HepG2 (cell line): ENCODE data around the gene NDOR1.

ENCODE experiments used
- EP300 ChIP-seq, 3 experiments: sonication (generic) in 1 of 3; formaldehyde crosslinking in 1 of 3; IDR thresholded peaks; 2 replicates each; pipeline versions ENCODE4 v1.5.1 to v1.6.1; 2011 to 2020; ENCODE audit warnings: low read depth in 2 of 3, low read length in 2 of 3, borderline replicate concordance in 1 of 3, improper control_type of control experiment in 1 of 3, mild to moderate bottlenecking in 1 of 3, missing genetic modification reagents in 1 of 3, moderate library complexity in 1 of 3
- HCFC1 ChIP-seq: fragments of 150-350 bp; IDR thresholded peaks from 2 replicates; pipeline ENCODE4 v1.6.1; 2014; ENCODE audit warnings: low read depth, low read length
- HDAC2 ChIP-seq: sonication (generic); formaldehyde crosslinking; IDR thresholded peaks from 2 replicates; pipeline ENCODE4 v1.4.0; 2020; ENCODE audit warnings: missing genetic modification reagents
- ISX ChIP-seq: sonication (generic); formaldehyde crosslinking; conservative IDR thresholded peaks from 2 replicates; pipeline ENCODE4 v1.5.0; 2020; ENCODE audit warnings: missing genetic modification reagents
- MYC ChIP-seq: sonication (generic); formaldehyde crosslinking; IDR thresholded peaks from 2 replicates; pipeline ENCODE4 v1.9.0; 2021; ENCODE audit warnings: missing genetic modification reagents, borderline replicate concordance
- NCOA1 ChIP-seq: sonication (generic); formaldehyde crosslinking; IDR thresholded peaks from 2 replicates; pipeline ENCODE4 v1.9.0; 2021; ENCODE audit warnings: missing genetic modification reagents
- TF ChIP-seq, protein P1 (sequence below): sonication (generic); formaldehyde crosslinking; IDR thresholded peaks from 2 replicates; pipeline ENCODE4 v1.5.0; 2020; ENCODE audit warnings: mild to moderate bottlenecking, missing genetic modification reagents, moderate library complexity
- TF ChIP-seq, protein P2 (sequence below): sonication (generic); formaldehyde crosslinking; IDR thresholded peaks from 2 replicates; pipeline ENCODE4 v1.4.0; 2020; ENCODE audit warnings: missing genetic modification reagents
- TF ChIP-seq, protein P3 (sequence below): IDR thresholded peaks from 2 replicates; pipeline ENCODE4 v1.6.1; 2016; ENCODE audit warnings: missing compliant biosample characterization, missing genetic modification reagents, borderline replicate concordance
- TF ChIP-seq, protein P4 (sequence below): sonication (generic); formaldehyde crosslinking; IDR thresholded peaks from 2 replicates; pipeline ENCODE4 v1.8.1; 2023; ENCODE audit warnings: mild to moderate bottlenecking, missing genetic modification reagents

DNA sequence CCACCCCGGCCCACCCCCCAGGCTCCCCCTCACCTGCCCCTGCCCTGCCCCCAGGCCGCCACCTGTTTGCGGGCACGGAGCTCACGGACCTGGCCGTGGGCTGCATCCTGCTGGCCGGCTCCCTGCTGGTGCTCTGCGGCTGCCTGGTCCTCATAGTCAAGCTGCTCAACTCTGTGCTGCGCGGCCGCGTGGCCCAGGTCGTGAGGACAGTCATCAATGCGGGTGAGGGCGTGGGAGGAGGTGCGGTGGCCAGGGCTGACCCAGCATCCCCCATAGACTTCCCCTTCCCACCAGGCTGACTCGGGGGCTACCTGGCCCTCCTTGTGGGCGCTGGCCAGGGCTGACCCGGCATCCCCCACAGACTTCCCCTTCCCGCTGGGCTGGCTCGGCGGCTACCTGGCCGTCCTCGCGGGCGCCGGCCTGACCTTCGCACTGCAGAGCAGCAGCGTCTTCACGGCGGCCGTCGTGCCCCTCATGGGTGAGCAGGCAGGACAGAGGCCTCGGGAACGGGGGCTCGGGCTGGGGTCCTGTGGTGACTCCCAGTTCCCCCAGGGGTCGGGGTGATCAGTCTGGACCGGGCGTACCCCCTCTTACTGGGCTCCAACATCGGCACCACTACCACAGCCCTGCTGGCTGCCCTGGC, 28.7 kb downstream of the NDOR1 start:
- no peak for TF ChIP-seq EP300 (IDR thresholded peaks at IDR 0.05; ENCODE audit: low read depth in 2 of 2, low read length in 2 of 2)
- TF ChIP-seq EP300 (CRISPR knock-in tag; IDR thresholded peaks at IDR 0.05; ENCODE audit: borderline replicate concordance): no peak
- TF ChIP-seq, protein P1, sequence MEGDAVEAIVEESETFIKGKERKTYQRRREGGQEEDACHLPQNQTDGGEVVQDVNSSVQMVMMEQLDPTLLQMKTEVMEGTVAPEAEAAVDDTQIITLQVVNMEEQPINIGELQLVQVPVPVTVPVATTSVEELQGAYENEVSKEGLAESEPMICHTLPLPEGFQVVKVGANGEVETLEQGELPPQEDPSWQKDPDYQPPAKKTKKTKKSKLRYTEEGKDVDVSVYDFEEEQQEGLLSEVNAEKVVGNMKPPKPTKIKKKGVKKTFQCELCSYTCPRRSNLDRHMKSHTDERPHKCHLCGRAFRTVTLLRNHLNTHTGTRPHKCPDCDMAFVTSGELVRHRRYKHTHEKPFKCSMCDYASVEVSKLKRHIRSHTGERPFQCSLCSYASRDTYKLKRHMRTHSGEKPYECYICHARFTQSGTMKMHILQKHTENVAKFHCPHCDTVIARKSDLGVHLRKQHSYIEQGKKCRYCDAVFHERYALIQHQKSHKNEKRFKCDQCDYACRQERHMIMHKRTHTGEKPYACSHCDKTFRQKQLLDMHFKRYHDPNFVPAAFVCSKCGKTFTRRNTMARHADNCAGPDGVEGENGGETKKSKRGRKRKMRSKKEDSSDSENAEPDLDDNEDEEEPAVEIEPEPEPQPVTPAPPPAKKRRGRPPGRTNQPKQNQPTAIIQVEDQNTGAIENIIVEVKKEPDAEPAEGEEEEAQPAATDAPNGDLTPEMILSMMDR (CRISPR knock-in tag): no peak
- TF ChIP-seq ISX (CRISPR knock-in tag): no peak
- TF ChIP-seq, protein P2, sequence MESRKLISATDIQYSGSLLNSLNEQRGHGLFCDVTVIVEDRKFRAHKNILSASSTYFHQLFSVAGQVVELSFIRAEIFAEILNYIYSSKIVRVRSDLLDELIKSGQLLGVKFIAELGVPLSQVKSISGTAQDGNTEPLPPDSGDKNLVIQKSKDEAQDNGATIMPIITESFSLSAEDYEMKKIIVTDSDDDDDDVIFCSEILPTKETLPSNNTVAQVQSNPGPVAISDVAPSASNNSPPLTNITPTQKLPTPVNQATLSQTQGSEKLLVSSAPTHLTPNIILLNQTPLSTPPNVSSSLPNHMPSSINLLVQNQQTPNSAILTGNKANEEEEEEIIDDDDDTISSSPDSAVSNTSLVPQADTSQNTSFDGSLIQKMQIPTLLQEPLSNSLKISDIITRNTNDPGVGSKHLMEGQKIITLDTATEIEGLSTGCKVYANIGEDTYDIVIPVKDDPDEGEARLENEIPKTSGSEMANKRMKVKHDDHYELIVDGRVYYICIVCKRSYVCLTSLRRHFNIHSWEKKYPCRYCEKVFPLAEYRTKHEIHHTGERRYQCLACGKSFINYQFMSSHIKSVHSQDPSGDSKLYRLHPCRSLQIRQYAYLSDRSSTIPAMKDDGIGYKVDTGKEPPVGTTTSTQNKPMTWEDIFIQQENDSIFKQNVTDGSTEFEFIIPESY: no peak
- TF ChIP-seq, protein P3, sequence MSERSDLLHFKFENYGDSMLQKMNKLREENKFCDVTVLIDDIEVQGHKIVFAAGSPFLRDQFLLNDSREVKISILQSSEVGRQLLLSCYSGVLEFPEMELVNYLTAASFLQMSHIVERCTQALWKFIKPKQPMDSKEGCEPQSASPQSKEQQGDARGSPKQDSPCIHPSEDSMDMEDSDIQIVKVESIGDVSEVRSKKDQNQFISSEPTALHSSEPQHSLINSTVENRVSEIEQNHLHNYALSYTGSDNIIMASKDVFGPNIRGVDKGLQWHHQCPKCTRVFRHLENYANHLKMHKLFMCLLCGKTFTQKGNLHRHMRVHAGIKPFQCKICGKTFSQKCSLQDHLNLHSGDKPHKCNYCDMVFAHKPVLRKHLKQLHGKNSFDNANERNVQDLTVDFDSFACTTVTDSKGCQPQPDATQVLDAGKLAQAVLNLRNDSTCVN (CRISPR knock-in tag): no peak
- peak; percentile 50; the same call in 1 of the 2 replicates for TF ChIP-seq MYC (CRISPR knock-in tag)
- TF ChIP-seq, protein P4, sequence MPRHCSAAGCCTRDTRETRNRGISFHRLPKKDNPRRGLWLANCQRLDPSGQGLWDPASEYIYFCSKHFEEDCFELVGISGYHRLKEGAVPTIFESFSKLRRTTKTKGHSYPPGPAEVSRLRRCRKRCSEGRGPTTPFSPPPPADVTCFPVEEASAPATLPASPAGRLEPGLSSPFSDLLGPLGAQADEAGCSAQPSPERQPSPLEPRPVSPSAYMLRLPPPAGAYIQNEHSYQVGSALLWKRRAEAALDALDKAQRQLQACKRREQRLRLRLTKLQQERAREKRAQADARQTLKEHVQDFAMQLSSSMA (CRISPR knock-in tag): no peak
- TF ChIP-seq HDAC2: no peak
- no peak for TF ChIP-seq NCOA1
- TF ChIP-seq HCFC1: no peak
